ENCODE data around the gene TMEM18.

DNA sequence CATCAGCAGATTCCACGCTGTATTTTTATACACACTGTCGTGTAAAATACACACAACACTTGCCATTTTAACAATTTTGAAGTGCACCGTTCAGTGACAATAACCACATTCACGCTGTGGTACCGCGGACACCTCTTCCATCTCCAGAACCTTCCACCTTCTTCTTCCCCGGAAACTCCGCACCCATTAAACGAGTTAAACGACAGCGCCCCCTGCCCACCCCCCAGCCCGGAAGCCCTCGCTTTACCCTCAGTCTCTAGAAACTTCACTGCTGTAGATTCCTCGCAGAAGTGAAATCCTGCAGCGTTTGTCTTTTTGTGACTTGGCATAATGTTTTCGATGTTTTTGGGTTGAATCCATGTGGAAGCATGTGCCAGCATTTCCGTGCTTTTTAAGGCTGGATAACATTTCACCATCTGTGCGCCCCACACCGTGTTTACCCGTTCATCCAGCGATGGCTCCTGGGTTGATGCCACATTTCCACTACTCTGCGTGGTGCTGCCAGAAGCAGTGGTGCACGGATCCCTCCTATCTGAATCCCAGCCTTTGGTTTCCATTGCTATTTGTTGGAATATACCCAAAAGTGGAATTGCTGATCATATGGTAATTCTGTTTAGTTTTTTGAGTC is 32.0 kb upstream of the TMEM18 start:
- TF ChIP-seq CTCF (IDR thresholded peaks at IDR 0.05) (no peak), POLR2A (IDR thresholded peaks at IDR 0.05) (no peak)

Measured in heart left ventricle (tissue), 13 donors.